Caco-2 (cell line): Measurements from ENCODE around the gene CASZ1. TPM values are rescaled to one million over a fixed set of nuclear protein-coding genes. Genes with fewer than 3 reads are reported as not detected.

Experiments
- BruUV-seq: library from RNA; stranded (reverse); fragments of 400-500 nt; replicated peaks from 2 replicates; lab custom pipeline; 2021; lab: Mats Ljungman, UMichigan
- CTCF ChIA-PET: fragments of 300-600 bp; sonication (Branson Sonifier 250); formaldehyde crosslinking; loops from one replicate; lab custom pipeline; 2022; ENCODE audit warnings: antibody characterized with exemption; lab: Charles Lee
- POLR2A ChIA-PET: fragments of 300-600 bp; sonication (Branson Sonifier 250); formaldehyde crosslinking; loops from one replicate; lab custom pipeline; 2022; ENCODE audit warnings: antibody characterized with exemption; lab: Charles Lee
- DNase-seq, 2 experiments: peaks; one replicate each; pipeline versions ENCODE4 v3.0.0 to v3.0.0-alpha.2; 2020 to 2022
- H3K27me3 ChIP-seq: replicated peaks from 2 replicates; pipeline ENCODE4 v1.6.0; 2011; ENCODE audit warnings: low read length; ENCODE audit not compliant: control insufficient read depth, insufficient read depth
- H3K36me3 ChIP-seq: 2 replicates; pipeline ENCODE4 v1.5.1; 2011; ENCODE audit warnings: low read length; ENCODE audit not compliant: control insufficient read depth, insufficient read depth
- H3K4me1 ChIP-seq: fragments of 250-450 bp; sonication (Bioruptor Pico); 2 replicates; pipeline ENCODE4 v1.5.1; 2020; ENCODE audit warnings: mild to moderate bottlenecking
- H3K4me3 ChIP-seq: 2 replicates; pipeline ENCODE4 v1.5.1; 2011; ENCODE audit warnings: low read depth, mild to moderate bottlenecking, control low read depth, low read length
- H3K9me3 ChIP-seq: fragments of 250-450 bp; sonication (Bioruptor Pico); 2 replicates; pipeline ENCODE4 v1.5.1; 2020; ENCODE audit warnings: mild to moderate bottlenecking, moderate library complexity
- H3K27ac Mint-ChIP-seq: one replicate; pipeline ENCODE4 v1.8.0; 2022; ENCODE audit warnings: mixed read lengths; ENCODE audit not compliant: unreplicated experiment
- H3K27me3 Mint-ChIP-seq: one replicate; pipeline ENCODE4 v1.8.0; 2022; ENCODE audit warnings: mixed read lengths; ENCODE audit not compliant: insufficient read depth, unreplicated experiment
- H3K36me3 Mint-ChIP-seq: one replicate; pipeline ENCODE4 v1.8.0; 2022; ENCODE audit warnings: mild to moderate bottlenecking, mixed read lengths; ENCODE audit not compliant: insufficient read depth, unreplicated experiment
- H3K4me1 Mint-ChIP-seq: one replicate; pipeline ENCODE4 v1.8.0; 2022; ENCODE audit warnings: low read depth, mixed read lengths; ENCODE audit not compliant: unreplicated experiment
- H3K4me3 Mint-ChIP-seq: one replicate; pipeline ENCODE4 v1.8.0; 2022; ENCODE audit warnings: mild to moderate bottlenecking, moderate library complexity, mixed read lengths; ENCODE audit not compliant: unreplicated experiment
- H3K9me3 Mint-ChIP-seq: one replicate; pipeline ENCODE4 v1.8.0; 2022; ENCODE audit warnings: mixed read lengths; ENCODE audit not compliant: unreplicated experiment
- intact Hi-C: fragments of 100-400 bp; cut with micrococcal nuclease; formaldehyde crosslinking; loops from one replicate; pipeline ENCODE4 v1.10.0; 2022; ENCODE audit not compliant: unreplicated experiment
- total RNA-seq: library from RNA; stranded (reverse); gene quantifications from 2 replicates; pipeline ENCODE4 v1.2.3, GENCODE V29; 2022
- TF ChIP-seq, protein P1 (sequence below), 2 experiments: fragments of 200-600 bp in 1 of 2; IDR thresholded peaks; 1 replicate in 1 of 2; 2 replicates in 1 of 2; pipeline versions ENCODE4 v1.5.1 to v1.8.0; 2011 to 2022; ENCODE audit warnings: antibody characterized with exemption in 1 of 2, control low read depth in 1 of 2, inconsistent platforms in 1 of 2, low read depth in 1 of 2, low read length in 1 of 2, mild to moderate bottlenecking in 1 of 2, moderate library complexity in 1 of 2; ENCODE audit not compliant: insufficient read depth in 1 of 2, severe bottlenecking in 1 of 2, unreplicated experiment in 1 of 2

CASZ1 gene
- total RNA-seq, 1 experiment from 2014 or later: 10.9 TPM

DNA sequence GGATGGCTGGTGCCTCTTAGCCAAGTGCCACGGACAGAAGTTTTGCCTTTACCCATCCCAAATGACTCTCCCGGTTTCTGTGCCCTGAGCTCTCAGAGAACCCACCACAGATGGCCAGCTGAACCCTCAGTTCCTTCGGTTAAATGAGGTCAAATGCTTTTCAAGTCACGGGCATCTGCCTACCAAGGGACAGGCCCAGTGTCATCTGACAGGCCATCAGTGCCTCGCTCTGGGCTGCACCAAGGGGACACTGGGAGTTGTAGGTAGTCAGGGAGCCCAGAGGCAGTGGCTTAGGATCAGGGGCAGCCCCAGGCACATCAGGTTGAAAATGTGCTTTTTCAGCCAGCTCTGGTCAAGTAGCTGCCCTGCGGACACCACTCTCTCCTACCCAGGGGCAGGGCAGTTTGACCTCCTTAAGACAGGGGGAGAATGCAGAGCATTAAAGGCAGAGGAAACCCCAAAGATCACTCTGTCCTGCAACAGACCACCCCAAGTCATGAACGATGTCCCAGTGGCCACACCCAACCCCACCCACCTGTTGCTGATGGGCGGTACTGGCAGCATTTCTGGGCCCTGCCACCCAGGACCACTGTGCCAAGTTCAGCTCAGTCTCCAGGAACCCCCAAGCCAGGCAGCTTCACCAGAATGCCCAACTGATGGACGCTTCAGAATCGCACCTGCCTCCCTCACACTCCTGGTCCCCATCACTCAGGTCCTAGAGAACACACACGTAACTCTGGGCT, 60.7 kb downstream of the CASZ1 start:
- POLR2A ChIA-PET: no interaction called here
- H3K4me1 Mint-ChIP-seq: no peaks in the 10 kb centered on the region

DNA sequence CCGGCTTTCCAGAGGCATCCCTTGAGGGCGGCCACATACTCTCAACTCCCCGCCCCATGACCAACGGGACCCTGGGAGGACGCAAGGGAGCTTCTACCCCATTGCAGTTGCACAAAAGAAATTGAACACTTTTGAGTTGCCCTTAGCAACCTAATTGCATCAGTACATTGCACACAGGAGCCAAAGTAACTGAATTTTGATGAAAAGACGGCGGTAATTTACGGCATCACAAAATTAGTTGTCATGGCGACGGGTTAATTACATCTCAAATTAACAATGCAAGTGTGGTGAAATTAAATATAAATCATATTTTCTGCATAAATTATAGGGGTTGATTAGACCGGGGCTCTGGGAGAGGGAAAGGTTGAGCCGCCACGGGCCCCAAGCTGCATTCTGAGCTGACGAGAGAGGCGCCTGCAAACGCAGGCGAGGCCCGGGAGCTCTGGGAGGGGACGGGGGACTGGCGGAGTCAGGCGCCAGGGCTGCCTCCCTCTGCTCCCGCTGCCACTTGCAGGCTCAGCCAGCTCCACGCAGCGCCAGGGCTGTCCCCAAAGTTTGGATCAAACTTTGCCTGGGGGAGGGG, 61.4 kb downstream of the CASZ1 start:
- Mint-ChIP-seq H3K27ac (no peak overlapping the region), H3K4me1 (no peaks in the 10 kb centered on the region), H3K27me3 (no peaks in the 10 kb centered on the region), H3K36me3 (peaks cover 4% of the 10 kb centered on the region), H3K9me3 (no peaks in the 10 kb centered on the region), H3K4me3 (no peak overlapping the region)
- ChIA-PET POLR2A (no interaction called here), CTCF (no interaction called here)
- BruUV-seq: no TSS peak
- intact Hi-C loops: no loop called here
- Histone ChIP-seq H3K27me3 (no peaks in the 10 kb centered on the region), H3K4me3 (no peak overlapping the region), H3K4me1 (peaks cover 8% of the 10 kb centered on the region), H3K36me3 (no peaks in the 10 kb centered on the region), H3K9me3 (no peaks in the 10 kb centered on the region)
- TF ChIP-seq, protein P1, sequence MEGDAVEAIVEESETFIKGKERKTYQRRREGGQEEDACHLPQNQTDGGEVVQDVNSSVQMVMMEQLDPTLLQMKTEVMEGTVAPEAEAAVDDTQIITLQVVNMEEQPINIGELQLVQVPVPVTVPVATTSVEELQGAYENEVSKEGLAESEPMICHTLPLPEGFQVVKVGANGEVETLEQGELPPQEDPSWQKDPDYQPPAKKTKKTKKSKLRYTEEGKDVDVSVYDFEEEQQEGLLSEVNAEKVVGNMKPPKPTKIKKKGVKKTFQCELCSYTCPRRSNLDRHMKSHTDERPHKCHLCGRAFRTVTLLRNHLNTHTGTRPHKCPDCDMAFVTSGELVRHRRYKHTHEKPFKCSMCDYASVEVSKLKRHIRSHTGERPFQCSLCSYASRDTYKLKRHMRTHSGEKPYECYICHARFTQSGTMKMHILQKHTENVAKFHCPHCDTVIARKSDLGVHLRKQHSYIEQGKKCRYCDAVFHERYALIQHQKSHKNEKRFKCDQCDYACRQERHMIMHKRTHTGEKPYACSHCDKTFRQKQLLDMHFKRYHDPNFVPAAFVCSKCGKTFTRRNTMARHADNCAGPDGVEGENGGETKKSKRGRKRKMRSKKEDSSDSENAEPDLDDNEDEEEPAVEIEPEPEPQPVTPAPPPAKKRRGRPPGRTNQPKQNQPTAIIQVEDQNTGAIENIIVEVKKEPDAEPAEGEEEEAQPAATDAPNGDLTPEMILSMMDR (IDR thresholded peaks at IDR 0.05; ENCODE audit: insufficient read depth in 1 of 2, low read depth in 1 of 2, low read length in 1 of 2, severe bottlenecking in 1 of 2, unreplicated experiment in 1 of 2): no peak
- no peak for DNase-seq

More for the DNA sequence above, 60.7 kb downstream of the CASZ1 start:
- no peaks in the 10 kb centered on the region for H3K9me3 ChIP-seq
- peaks cover 4% of the 10 kb centered on the region for H3K36me3 Mint-ChIP-seq
- H3K27me3 Mint-ChIP-seq: no peaks in the 10 kb centered on the region
- intact Hi-C loops: no loop called here
- no TSS peak for BruUV-seq
- CTCF ChIA-PET: no interaction called here
- TF ChIP-seq, protein P1 (IDR thresholded peaks at IDR 0.05; ENCODE audit: insufficient read depth in 1 of 2, low read depth in 1 of 2, low read length in 1 of 2, severe bottlenecking in 1 of 2, unreplicated experiment in 1 of 2): no peak
- no peaks in the 10 kb centered on the region for H3K36me3 ChIP-seq
- H3K27ac Mint-ChIP-seq: no peak overlapping the region
- H3K4me3 ChIP-seq: no peak overlapping the region
- no peaks in the 10 kb centered on the region for H3K9me3 Mint-ChIP-seq
- no peak overlapping the region for H3K4me3 Mint-ChIP-seq
- H3K27me3 ChIP-seq: no peaks in the 10 kb centered on the region
- H3K4me1 ChIP-seq: peaks cover 6% of the 10 kb centered on the region
- DNase-seq: no peak

DNA sequence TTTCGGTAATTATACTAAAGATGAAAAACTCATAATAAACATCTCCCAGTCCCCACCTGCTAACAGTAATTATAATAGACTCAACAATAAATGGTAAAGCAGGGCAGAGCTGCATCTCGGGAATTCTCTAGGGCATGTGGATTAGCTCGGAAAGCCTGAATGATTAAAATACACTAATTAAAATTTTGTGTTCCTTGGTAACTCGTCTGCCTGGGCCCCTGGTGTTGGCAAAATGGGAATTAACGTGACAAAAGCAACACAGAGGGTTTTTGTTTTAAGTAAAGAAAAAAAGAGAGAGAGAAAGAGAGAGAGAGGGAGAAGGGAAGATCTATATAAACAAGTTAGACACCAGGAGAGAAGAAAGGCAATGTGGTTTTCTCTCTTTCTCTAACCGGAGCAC, 62.1 kb downstream of the CASZ1 start:
- BruUV-seq: no TSS peak
- Histone ChIP-seq H3K4me1 (peaks cover 8% of the 10 kb centered on the region), H3K4me3 (no peak overlapping the region), H3K9me3 (no peaks in the 10 kb centered on the region), H3K27me3 (no peaks in the 10 kb centered on the region), H3K36me3 (no peaks in the 10 kb centered on the region)
- H3K4me1 Mint-ChIP-seq: no peaks in the 10 kb centered on the region
- H3K27ac Mint-ChIP-seq: no peak overlapping the region
- peaks cover 4% of the 10 kb centered on the region for H3K36me3 Mint-ChIP-seq
- no peaks in the 10 kb centered on the region for H3K27me3 Mint-ChIP-seq
- intact Hi-C loops: no loop called here
- no peak for DNase-seq
- no peak overlapping the region for H3K4me3 Mint-ChIP-seq
- POLR2A ChIA-PET: no interaction called here
- H3K9me3 Mint-ChIP-seq: no peaks in the 10 kb centered on the region
- TF ChIP-seq, protein P1 (IDR thresholded peaks at IDR 0.05; ENCODE audit: insufficient read depth in 1 of 2, low read depth in 1 of 2, low read length in 1 of 2, severe bottlenecking in 1 of 2, unreplicated experiment in 1 of 2): no peak
- CTCF ChIA-PET: interaction anchor here (0.7 kb wide), 1 partner anchor 139 kb away, joined by 3 read pairs; no protein-coding TSS in a partner anchor
